NCI-H82 (cell line): ENCODE data around the gene CYB5R2.

Experiments
- DNase-seq: peaks from one replicate; lab custom pipeline; 2025; lab: John Stamatoyannopoulos, UW

CYB5R2 gene

DNA sequence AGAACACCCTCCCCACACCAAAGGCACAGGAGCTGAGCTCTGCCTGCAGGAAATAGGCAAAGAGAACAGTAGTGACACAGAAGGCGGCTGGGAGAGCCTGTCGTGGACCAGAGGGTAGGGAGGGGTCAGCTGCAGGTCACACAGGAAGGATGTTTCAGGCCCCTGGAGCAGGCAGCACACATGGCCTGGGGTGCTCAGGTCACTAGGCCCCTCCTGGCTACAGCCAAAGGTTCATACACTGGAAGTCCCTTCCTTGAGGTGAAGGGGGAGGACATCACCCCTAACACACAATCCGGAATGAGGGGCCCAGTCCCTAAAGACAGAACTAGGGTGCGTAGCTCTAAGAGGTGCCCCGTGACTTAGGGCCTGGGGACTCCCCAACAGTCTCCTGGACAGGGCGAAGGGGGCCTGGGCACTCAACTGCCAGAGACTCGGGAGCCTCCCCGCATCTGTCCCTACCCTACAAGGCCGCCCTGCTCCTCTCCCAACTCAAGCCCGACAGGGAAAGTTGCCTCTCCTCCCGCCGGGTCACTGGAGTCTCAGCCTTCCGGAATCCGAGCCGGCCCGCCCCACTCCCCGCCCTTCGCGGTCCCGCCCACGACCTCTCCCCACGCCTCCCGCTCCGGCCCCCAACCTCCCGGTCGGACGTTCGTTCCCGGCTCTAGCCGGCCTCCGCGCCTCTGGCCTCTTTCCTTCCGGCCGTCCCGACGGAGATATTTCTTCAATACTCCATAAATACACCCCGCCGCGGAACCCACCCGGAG is at the start of gene CYB5R2:
Gene CYB5R2 (minus strand): TSS at position 541 of the 764 bp plus-strand sequence. CDS start 675 bp downstream, outside the sequence.
- no peak for DNase-seq

DNA sequence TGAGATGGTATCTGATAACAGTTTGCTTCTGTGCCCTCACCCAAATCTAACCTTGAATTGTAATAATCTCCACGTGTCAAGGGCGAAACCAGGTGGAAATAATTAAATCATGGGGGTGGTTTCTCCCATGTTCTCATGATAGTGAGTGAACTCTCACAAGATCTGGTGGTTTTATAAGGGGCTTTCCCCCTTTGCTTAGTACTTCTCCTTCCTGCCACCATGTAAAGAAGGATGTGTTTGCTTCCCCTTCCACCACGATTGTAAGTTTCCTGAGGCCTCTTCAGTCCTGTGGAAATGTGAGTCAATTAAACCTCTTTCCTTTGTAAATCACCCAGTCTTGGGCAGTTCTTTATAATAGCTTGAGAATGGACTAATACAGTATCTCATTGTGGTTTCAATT is 41.5 kb upstream of the CYB5R2 start:
- DNase-seq, result no peak

DNA sequence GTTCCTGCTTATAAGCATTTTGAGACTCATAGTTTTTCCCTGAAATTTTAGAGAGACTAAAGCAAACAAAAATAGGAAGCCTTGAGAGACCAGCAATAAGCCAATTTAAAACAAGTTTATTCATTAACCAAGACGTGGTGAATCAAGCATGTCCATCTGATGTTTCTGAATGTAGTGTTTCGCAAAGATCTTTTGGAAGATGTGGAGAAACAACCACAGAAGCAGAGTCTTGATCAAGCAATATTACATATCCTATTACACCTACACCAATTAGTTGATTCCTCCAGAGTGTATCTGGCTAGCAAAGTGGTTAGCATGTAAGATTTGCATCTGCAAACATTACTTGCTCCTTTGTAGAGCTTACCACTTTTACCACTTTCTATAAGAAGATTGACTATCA is 33.1 kb upstream of the CYB5R2 start, which contains the start of gene OVCH2:
Gene OVCH2 (minus strand): TSS at position 101 of the 400 bp plus-strand sequence. CDS start 83 bp downstream, at position 18.
- DNase-seq, result no peak

DNA sequence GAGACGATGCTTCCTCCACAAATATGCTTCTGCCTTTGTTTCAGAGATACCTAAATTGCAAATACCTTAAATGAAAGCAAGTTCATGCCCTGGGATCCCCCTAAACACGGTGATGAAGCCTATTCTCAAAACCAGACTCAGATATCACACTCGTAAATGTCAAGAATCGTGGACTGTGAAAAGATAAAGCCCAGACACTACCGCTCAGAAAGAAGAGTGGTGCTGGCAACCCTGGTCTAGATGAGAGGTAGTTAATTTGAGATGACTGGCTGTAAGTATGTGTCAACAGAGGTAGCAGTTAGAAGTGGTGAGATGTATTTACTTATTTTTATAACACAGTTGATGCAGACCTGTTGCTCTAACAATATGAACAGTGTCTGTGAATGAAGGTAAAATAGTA is 30.4 kb upstream of the CYB5R2 start:
- no peak for DNase-seq

DNA sequence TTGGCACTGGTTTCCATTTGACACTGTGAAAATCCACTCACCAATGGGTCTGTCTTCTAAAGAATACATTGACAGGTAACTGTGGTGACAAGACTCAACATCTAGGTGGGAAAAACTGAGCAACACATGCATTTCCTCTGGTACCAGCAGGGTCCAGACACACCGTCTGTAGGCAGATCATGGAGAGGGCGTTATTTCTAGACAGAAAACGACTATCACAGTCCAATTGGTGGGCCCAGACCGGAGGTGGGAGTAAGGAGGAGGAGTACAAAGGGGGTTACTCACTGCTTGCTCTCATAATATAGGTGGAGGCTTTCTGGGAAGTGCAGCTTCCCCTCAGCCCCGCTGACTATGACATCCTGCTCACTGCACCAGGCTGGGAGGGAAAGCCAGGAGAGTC is 23.1 kb upstream of the CYB5R2 start:
- no peak for DNase-seq

DNA sequence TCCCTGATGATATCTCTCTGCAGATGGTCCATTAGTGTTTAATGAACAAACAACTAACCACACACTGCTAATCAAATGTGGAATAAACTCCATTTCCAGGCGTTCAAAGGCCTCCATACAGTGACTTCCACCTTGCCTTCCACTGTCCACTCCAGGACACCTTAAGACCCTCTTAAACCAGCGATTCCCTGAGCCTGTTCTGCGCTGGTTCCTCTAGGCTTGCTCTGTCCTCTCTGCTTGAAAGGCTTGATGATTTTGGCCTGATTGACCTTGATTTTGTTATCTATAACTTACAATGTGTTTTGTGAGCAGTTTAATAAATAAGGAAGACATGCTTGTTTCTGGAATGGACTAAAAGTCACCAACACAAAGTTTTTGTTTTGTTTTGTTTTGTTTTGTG is 20.9 kb upstream of the CYB5R2 start:
- DNase-seq, result no peak

DNA sequence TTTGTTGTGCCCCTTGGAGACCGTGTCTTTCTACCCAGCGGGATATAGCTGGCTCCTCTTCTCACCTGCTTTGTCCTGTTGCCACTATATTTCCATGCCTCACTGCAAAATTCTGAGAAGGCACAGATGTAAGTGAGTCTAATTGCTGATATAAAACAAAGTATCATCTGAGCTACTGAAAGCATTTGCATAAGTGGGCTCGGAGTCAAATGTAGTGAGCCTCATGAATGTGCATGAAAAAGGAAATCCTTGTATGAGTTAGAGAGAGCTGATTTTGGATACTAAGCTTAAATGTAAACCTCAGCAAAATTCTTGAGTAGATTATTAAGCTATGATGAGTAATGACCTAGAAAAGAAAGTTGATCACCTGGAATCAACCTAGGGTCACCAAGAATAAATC is 19.1 kb upstream of the CYB5R2 start:
- DNase-seq, result no peak

DNA sequence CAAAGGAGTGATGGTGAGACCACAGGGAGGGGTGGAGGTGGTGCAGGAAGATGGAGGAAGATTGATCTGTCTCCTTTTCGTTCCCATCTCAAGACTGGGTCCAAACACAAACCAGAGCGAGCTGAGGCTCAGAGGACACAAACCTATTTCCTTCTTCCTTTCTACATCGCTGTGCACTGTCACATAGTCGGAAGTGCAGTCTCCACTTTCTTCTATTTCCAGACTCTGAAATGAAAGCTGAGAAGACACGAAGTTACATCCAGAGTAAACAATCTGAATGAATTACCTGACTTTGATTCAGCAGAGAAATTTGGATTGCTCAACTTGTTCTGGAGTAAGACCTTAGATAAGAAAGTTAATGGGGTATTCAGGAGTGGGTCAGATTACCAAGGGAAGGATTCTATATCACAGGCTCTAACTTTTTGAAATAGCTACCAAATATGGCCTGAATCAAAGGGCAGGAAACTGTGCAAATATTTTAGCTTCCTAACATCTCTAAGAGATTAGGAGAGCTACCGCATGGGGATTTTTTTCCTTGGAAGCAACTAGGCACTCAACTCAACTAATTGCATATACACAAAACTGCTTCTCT is 18.6 kb upstream of the CYB5R2 start:
- no peak for DNase-seq

DNA sequence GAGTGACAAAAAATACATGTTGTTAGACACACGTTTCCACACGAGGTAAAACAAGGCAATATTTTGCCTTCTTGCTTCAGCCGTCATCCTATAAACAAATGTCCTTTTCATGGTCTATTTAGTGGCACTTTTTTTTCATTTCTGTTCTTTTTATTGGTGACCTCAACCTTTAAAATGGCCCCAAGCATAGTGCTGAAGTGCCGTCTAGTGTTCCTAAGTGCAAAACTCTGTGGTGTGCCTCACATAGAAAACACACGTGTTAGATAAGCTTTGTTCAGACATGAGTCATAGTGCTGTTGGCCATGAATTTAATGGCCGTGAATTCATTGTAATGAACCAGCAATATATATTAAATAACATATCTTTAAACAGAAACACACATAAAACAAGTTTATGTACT is 17.3 kb upstream of the CYB5R2 start:
- no peak for DNase-seq

DNA sequence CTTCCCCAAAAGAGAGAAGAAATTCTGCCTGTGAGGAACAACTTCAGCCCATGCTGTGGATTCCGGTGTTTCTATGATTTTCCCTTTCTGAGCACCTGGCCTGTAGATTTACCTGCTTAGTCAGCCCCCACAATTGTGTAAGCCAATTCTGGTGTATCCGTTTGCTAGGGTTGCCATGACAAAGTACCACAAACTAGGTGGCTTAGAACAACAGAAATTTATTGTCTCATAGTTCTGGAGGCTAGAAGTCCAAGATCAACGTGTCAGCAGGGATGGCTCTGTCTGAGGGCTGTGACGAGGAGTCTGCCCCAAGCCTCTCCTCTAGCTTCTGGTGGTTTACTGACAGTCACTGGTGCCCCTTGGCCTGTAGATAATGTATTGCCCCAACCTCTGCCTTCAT is 15.9 kb upstream of the CYB5R2 start:
- no peak for DNase-seq

DNA sequence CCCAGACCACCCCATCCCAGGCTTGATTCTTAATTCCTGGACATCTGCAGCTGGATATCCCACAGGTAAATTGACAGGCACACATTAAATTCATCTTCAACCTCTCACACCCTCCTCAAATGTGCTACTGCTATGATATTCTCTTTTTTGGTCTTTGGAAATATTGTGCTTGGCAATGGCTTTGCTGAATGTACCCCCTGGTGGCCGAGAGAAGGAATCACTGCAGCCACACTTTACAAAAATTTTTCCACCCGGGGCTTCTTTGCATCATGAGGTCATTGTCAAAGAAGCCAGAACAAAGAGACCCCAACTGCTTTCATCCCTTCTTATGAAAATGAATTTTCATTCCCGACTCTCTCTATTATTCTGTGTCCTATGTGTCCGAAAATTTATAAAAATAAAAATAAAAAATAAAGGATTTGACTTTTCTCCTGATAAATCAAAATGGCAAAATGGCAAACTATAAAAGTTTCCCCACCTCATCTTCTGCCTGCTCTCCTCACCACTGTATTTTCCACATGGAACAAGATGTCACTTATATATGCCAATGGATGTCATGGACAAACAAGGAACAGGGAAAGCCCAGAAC is 15.0 kb upstream of the CYB5R2 start:
- DNase-seq, result peak; percentile 30

DNA sequence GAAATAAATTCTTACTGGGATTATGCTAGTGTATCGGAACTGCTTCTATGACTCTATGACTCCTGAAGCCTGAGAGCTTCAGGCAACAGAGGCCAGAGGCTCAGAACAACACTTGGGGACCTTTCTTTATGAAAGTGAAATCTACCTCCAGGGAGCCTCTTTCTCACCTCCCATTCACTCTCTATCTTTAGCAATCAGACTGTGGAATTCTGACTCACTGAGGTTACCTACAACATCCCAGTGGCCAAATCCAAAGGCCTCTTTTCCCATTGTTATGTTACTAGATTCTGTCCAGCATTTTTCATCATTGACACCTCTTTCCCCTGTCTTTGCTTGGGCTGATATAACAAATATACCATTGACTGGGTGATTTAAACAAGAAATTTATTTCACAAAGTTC is 14.1 kb upstream of the CYB5R2 start:
- no peak for DNase-seq

DNA sequence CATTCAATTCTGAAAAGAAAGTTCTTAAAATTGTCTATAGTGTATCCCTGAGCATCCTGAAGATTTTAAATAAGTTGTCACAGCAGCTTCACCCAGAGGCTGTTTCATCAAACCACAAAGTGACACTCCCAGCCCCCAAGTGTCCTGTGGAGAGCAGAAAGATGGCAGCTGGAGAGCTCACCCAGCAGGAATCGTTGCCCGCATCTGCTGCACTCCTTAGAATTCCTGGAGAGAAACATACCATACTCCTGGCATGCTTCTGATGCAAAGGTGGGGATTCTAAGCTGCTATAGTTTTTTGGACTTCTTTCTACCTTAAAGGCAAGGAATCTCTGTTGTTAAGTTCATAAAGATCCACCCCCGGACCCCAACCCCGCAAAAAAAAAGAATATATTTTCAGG is 13.5 kb upstream of the CYB5R2 start:
- DNase-seq, result no peak

DNA sequence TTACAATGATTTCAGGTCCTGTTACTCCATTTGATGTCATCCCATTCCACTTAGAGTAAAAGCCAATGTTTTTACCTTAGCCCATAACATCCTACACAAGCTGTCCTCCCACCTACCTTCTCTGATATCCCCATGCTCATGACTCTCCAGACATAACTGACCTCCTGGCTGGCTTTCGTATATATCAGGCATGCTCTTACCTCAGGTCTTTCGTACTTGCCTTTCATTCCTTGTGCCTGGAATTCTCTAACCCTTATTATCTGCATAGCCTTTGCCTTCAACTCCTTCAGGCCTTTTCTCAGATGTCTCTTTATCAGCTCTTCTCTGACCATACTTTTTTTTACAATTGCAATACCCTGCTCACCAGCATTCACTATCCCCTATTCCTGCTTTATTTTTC is 10.3 kb upstream of the CYB5R2 start:
- no peak for DNase-seq

DNA sequence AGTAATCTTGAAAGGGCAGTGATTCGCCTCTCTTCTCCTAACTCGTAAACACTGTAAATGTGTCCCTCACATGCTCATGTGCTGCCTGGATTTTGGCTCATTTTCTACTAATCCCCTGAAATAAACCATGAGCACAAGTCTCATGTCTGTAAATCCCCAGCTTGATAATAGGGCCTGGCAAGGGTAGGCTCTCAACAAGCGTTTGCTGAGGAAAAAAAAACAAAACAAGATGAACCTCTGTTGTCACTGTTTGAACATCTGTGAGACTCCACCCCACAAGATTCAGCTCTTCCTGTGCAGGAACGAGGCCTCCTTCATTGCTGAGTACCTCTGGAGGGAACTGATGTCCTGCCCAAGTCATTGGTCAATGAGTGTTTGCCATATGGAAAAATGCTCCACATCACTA is 4.5 kb upstream of the CYB5R2 start:
- DNase-seq, result peak; percentile 64

DNA sequence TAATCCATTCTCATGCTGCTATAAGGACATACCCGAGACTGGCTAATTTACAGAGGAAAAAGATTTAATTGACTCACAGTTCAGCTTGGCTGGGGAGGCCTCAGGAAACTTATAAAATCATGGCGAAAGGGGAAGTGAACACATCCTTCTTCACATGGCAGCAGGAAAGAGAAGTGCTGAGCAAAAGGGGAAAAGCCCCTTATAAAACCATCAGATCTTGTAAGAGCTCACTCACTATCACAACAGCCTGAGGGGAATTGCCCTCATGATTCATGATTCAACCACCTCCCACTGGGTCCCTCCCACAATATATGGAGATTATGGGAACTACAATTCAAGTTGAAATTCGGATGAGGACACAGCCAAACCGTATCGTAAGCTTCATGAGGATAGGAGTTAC is 3.8 kb upstream of the CYB5R2 start:
- DNase-seq, result no peak

DNA sequence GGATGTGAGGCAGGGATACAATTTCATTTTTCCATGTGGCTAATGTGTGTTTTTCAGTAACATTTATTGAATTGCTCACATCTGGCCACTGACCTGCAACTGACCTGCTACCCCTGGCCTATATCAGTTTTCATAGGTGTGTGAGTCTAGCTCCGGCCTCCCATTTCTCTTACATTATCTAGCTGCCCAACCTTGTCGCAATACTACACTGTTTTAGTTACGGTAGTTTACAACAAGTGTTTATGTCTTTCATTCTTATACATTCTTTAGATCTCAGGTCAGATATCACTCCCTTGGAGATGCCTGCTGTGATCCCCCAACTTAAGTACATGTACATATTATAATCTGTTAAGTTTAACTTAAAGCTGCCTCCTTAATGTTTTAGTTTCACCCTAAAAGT is 2.3 kb upstream of the CYB5R2 start:
- no peak for DNase-seq

DNA sequence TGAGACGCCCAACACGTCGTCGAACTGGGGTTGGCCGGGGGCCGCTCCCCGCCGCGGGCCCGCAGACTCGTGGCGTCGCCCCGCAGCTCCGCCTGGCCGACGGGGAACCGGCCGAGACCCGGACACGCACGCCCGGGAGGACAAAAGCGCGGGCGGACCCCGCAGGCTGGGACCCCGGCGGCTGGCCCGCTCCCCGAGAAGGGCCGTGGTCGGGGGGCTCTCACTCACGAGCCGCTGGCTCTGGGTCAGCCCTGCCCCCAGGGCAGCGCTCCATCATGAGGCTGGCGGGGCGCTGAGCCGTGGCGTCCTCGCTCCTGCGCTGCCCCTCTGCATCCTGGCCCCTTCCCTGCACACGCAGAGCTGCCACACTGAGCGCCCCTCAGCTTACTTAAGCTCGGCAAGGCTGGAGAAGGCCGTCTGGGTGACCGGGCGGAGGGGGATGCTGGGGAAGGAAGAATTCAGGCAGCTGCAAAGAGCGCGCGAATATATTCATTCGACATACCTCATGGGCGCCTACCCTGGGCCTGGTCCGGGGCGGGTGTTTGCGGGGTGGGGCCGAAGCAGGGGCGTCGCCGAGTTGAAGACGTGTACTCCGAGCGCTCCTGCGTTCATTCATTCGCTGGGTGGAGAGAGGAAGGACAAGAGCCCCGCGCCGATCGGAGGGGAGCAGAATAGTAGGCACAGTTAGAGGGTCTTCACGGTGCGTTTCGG is 579 bp upstream of the CYB5R2 start:
- DNase-seq, result peak; percentile 39

DNA sequence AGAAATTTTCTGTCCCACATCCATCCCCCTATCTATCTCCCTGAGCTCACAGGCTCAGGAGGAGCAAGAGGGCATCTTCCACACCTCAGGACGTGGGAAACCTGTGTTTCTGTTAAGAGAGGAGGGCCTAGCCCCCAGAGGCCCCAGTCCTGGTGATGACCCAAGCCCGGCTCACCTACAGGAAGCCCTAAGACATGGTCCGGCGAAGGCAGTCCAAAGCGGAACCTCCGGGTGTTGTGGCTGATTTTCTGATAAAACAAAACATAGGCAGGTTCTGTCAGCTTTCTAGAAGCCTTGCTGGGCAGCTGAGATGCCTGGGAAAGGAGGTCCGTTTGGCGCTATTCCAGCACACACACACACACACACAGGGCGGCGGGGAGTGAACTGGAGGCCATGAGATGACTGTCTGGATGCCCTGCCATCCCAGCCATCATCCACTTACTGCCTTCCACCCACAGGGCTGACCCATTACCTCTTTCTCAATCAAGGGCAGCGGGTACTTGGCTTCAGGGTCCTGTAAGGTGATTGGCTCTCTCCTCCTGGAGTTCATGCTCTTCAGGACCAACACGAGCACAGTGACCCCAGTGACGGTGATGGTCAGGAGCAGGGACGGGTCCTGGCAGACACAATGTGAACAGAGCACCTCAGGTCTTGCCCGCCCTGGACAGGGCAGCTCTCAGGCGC is 882 bp downstream of the CYB5R2 start:
- DNase-seq, result no peak

DNA sequence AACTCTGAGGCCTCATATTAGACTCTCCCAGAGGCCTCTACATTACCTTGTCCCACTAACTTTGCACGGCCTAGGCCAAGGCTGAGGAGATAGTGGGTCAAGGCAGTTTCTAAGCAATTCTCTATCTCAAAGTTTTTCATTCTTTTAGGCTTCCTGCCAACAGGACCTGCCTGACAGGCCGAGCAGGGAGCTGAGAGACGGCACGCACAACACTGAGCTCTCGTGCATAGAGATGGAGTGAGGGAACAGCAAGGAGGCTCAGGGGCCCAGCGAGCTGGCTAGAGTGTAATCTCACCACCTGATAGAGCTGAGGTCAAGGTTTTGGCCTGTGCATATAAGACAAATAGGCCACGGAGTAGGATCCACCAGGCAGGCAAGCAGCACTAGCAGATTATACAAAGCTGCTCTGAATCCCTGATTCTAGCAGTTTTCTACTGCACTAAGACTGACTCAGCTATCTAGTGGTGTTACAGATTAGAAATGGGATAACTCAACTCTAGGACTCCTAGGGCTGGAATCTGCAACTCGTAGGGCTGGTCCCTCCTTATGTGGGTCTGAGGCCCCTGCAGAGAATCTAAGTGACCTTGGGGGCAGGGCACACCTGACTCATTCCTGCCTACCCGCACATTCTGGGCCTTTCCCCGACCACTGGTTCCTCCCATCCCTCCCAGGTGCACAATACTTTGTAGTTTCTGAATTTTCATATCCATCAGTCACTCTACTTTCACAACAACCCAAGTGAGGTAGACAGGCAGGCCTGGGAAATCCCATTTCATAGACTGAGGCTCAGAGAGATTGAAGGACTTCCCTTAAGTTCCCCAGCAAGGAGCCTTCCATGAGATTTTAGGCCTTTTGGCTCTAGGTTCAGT is 1.7 kb downstream of the CYB5R2 start:
- no peak for DNase-seq

DNA sequence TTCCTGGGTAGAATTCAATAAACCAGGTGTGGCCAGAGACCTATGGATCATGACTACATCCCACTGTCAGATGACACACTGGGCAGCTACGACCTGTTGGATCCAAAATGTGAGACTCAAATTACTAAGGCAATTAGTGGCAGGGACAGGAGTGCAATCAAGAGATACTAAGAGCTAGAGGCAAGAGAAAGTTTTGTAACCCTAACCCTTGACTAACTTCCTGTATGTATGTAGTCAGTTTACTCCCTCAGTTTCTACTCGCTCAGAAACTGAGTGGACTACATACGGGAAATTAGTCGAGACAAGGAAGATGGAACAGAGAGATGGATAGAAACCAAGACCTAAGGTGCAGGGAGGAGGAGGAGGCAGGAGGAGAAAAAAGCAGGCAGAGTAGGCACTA is 2.7 kb downstream of the CYB5R2 start:
- DNase-seq, result no peak
